Colonic mucosa (tissue), 4 donors: Measurements from ENCODE around the gene IMPG1. TPM values are rescaled to one million over a fixed set of nuclear protein-coding genes. Genes with fewer than 3 reads are reported as not detected.
A peak's percentile ranks its signal among the peaks of the same experiment; 100 is the strongest.

ENCODE experiments used
- DNase-seq: peaks from one replicate; pipeline ENCODE4 v3.0.0-alpha.2; 2020
- H3K27ac ChIP-seq: fragments of 200-600 bp; one replicate; pipeline ENCODE4 v1.8.0; 2021
- H3K27me3 ChIP-seq: fragments of 200-600 bp; one replicate; pipeline ENCODE4 v1.8.0; 2021
- H3K36me3 ChIP-seq: fragments of 200-600 bp; one replicate; pipeline ENCODE4 v1.8.0; 2021
- H3K4me1 ChIP-seq: fragments of 200-600 bp; one replicate; pipeline ENCODE4 v1.8.0; 2021; ENCODE audit warnings: mild to moderate bottlenecking
- H3K4me3 ChIP-seq: fragments of 200-600 bp; one replicate; pipeline ENCODE4 v1.8.0; 2021
- H3K9ac ChIP-seq, 2 donors: one replicate each; pipeline ENCODE4 v1.7.0; 2013; ENCODE audit warnings: control low read depth in 2 of 2, low read depth in 2 of 2, low read length in 2 of 2
- H3K9me3 ChIP-seq: fragments of 200-600 bp; one replicate; pipeline ENCODE4 v1.8.0; 2021
- CTCF ChIP-seq: fragments of 200-600 bp; IDR thresholded peaks from one replicate; pipeline ENCODE4 v1.8.0; 2022; ENCODE audit warnings: antibody characterized with exemption, mild to moderate bottlenecking
- intact Hi-C: fragments of 100-400 bp; cut with DNase I; formaldehyde crosslinking; loops from one replicate; pipeline ENCODE4 v1.14.1; 2022
- total RNA-seq, 2 donors: library from RNA; stranded (reverse); fragmentation: NEBNext Ultra II Directional in 1 of 2; extraction: Animal tissue kit (Norgen Biotek cat#: 25700) in 1 of 2; gene quantifications; one replicate each; pipeline ENCODE4 v1.2.1, GENCODE V29; 2021
- donor health status: healthy.
- donor health status: DM: no; HTN: no; CAD: no.
- donor health status: DM: no; HTN: no; CAD: no.

IMPG1 gene
- total RNA-seq, 2 donors from 2014 or later = not detected

- intact Hi-C loops = no loop called here
- Histone ChIP-seq H3K4me3 (no peak overlapping the region), H3K27ac (no peak overlapping the region), H3K4me1 (no peaks in the 10 kb centered on the region), H3K36me3 (no peaks in the 10 kb centered on the region), H3K9me3 (no peaks in the 10 kb centered on the region), H3K9ac (no peak overlapping the region), H3K27me3 (no peaks in the 10 kb centered on the region)
- DNase-seq = no peak
- TF ChIP-seq CTCF = peak; percentile 51
Observed at GRCh38 chr6:75893058-75893775, 179.2 kb downstream of the IMPG1 start.

GRCh38 chr6:75892384-75892783, 180.1 kb downstream of the IMPG1 start:
- Histone ChIP-seq H3K27ac (no peak overlapping the region), H3K36me3 (no peaks in the 10 kb centered on the region)
- no peak for DNase-seq

GRCh38 chr6:75884822-75885221, 187.6 kb downstream of the IMPG1 start:
- Histone ChIP-seq H3K27ac (no peak overlapping the region), H3K4me1 (no peaks in the 10 kb centered on the region), H3K27me3 (no peaks in the 10 kb centered on the region), H3K9me3 (no peaks in the 10 kb centered on the region), H3K9ac (no peak overlapping the region), H3K4me3 (no peak overlapping the region), H3K36me3 (no peaks in the 10 kb centered on the region)
- TF ChIP-seq CTCF = no peak
- intact Hi-C loops = no loop called here
- DNase-seq = no peak

More at GRCh38 chr6:75892384-75892783, 180.1 kb downstream of the IMPG1 start:
- H3K4me3 ChIP-seq = no peak overlapping the region
- intact Hi-C loops = no loop called here
- no peaks in the 10 kb centered on the region for H3K9me3 ChIP-seq
- H3K27me3 ChIP-seq = no peaks in the 10 kb centered on the region
- no peaks in the 10 kb centered on the region for H3K4me1 ChIP-seq
- no peak overlapping the region for H3K9ac ChIP-seq
- no peak for TF ChIP-seq CTCF

GRCh38 chr6:75882734-75883133, 189.7 kb downstream of the IMPG1 start:
- Histone ChIP-seq H3K4me3 (no peak overlapping the region), H3K9ac (no peak overlapping the region), H3K36me3 (no peaks in the 10 kb centered on the region), H3K9me3 (no peaks in the 10 kb centered on the region), H3K27me3 (no peaks in the 10 kb centered on the region), H3K27ac (no peak overlapping the region), H3K4me1 (no peaks in the 10 kb centered on the region)
- intact Hi-C loops = no loop called here
- no peak for TF ChIP-seq CTCF
- no peak for DNase-seq

- no peak overlapping the region for H3K9ac ChIP-seq
- no peak for DNase-seq
- no peaks in the 10 kb centered on the region for H3K9me3 ChIP-seq
- intact Hi-C loops = no loop called here
- H3K27ac ChIP-seq = no peak overlapping the region
- TF ChIP-seq CTCF = no peak
- H3K4me3 ChIP-seq = no peak overlapping the region
- no peaks in the 10 kb centered on the region for H3K27me3 ChIP-seq
- H3K36me3 ChIP-seq = no peaks in the 10 kb centered on the region
- H3K4me1 ChIP-seq = no peaks in the 10 kb centered on the region
Observed at GRCh38 chr6:75880305-75880704, 192.2 kb downstream of the IMPG1 start.
